Hepatocyte (in vitro differentiated cells): ENCODE results near the gene FRMD6.

Source experiments
- CTCF ChIP-seq: fragments of 200-600 bp; sonication (generic); IDR thresholded peaks from 2 replicates; pipeline ENCODE4 v1.5.1; 2016; ENCODE audit warnings: antibody characterized with exemption, mild to moderate bottlenecking; ENCODE audit not compliant: poor library complexity
- EZH2 ChIP-seq: fragments of 200-600 bp; sonication (generic); IDR thresholded peaks from 2 replicates; pipeline ENCODE4 v1.6.1; 2016; ENCODE audit warnings: antibody characterized with exemption, mild to moderate bottlenecking, borderline replicate concordance

- TF ChIP-seq CTCF = no peak
- TF ChIP-seq EZH2 = no peak
Observed at GRCh38 chr14:51759950-51760349, 108.2 kb downstream of the FRMD6 start.
